ENCODE data around the gene UVRAG.

- TF ChIP-seq, protein P1, sequence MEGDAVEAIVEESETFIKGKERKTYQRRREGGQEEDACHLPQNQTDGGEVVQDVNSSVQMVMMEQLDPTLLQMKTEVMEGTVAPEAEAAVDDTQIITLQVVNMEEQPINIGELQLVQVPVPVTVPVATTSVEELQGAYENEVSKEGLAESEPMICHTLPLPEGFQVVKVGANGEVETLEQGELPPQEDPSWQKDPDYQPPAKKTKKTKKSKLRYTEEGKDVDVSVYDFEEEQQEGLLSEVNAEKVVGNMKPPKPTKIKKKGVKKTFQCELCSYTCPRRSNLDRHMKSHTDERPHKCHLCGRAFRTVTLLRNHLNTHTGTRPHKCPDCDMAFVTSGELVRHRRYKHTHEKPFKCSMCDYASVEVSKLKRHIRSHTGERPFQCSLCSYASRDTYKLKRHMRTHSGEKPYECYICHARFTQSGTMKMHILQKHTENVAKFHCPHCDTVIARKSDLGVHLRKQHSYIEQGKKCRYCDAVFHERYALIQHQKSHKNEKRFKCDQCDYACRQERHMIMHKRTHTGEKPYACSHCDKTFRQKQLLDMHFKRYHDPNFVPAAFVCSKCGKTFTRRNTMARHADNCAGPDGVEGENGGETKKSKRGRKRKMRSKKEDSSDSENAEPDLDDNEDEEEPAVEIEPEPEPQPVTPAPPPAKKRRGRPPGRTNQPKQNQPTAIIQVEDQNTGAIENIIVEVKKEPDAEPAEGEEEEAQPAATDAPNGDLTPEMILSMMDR (tag by site-specific recombination; IDR thresholded peaks at IDR 0.05): no peak
- TF ChIP-seq, protein P2, sequence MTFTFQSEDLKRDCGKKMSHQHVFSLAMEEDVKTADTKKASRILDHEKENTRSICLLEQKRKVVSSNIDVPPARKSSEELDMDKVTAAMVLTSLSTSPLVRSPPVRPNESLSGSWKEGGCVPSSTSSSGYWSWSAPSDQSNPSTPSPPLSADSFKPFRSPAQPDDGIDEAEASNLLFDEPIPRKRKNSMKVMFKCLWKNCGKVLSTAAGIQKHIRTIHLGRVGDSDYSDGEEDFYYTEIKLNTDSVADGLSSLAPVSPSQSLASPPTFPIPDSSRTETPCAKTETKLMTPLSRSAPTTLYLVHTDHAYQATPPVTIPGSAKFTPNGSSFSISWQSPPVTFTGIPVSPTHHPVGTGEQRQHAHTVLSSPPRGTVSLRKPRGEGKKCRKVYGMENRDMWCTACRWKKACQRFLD (tag by site-specific recombination; IDR thresholded peaks at IDR 0.05): no peak
- TF ChIP-seq, protein P3, sequence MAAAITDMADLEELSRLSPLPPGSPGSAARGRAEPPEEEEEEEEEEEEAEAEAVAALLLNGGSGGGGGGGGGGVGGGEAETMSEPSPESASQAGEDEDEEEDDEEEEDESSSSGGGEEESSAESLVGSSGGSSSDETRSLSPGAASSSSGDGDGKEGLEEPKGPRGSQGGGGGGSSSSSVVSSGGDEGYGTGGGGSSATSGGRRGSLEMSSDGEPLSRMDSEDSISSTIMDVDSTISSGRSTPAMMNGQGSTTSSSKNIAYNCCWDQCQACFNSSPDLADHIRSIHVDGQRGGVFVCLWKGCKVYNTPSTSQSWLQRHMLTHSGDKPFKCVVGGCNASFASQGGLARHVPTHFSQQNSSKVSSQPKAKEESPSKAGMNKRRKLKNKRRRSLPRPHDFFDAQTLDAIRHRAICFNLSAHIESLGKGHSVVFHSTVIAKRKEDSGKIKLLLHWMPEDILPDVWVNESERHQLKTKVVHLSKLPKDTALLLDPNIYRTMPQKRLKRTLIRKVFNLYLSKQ (tag by site-specific recombination; IDR thresholded peaks at IDR 0.05; ENCODE audit: borderline replicate concordance): no peak
- TF ChIP-seq ZNF391 (tag by site-specific recombination; IDR thresholded peaks at IDR 0.05; ENCODE audit: borderline replicate concordance, low read depth) (no peak), ZNF76 (tag by site-specific recombination; IDR thresholded peaks at IDR 0.05; ENCODE audit: borderline replicate concordance, low read depth) (no peak)
These were observed 110.2 kb downstream of the UVRAG start for GRCh38 chr11:75924966-75925784.

Data from HEK293 (cell line).